Prostate gland (tissue), 2 donors: Measurements from ENCODE around the gene GALNT16. TPM values are rescaled to one million over a fixed set of nuclear protein-coding genes. Genes with fewer than 3 reads are reported as not detected.
"Not testable (repeated sequence)": the region's sequence is repeated elsewhere in the genome, so short reads cannot be mapped to it uniquely, and the experiment has no call there.

Experiments used
- DNase-seq: peaks from one replicate; pipeline ENCODE4 v3.0.0-alpha.2; 2019; ENCODE audit warnings: low spot score
- H3K27ac ChIP-seq, 2 donors: fragments of 200-600 bp; sonication (generic); 2 replicates each; pipeline ENCODE4 v1.5.1; 2017 to 2019
- H3K27me3 ChIP-seq: fragments of 200-600 bp; sonication (generic); replicated peaks from 2 replicates; pipeline ENCODE4 v1.5.1; 2019; ENCODE audit not compliant: insufficient read depth
- H3K36me3 ChIP-seq, 2 donors: fragments of 200-600 bp; sonication (generic); 1 replicate in 1 of 2; 2 replicates in 1 of 2; pipeline versions ENCODE4 v1.5.1 to v1.8.1; 2017 to 2019
- H3K4me1 ChIP-seq: fragments of 200-600 bp; sonication (generic); replicated peaks from 2 replicates; pipeline ENCODE4 v1.5.1; 2019
- H3K4me3 ChIP-seq, 2 donors: fragments of 200-600 bp; sonication (generic); 2 replicates each; pipeline ENCODE4 v1.5.1; 2017 to 2019
- H3K9me3 ChIP-seq: fragments of 200-600 bp; sonication (generic); 2 replicates; pipeline ENCODE4 v1.5.1; 2017
- POLR2A ChIP-seq: fragments of 450-650 bp; IDR thresholded peaks from one replicate; pipeline ENCODE4 v1.6.1; 2016; ENCODE audit warnings: antibody characterized with exemption, mild to moderate bottlenecking
- POLR2AphosphoS5 ChIP-seq: sonication (generic); formaldehyde crosslinking; IDR thresholded peaks from one replicate; pipeline ENCODE4 v1.6.1; 2017; ENCODE audit warnings: antibody characterized with exemption
- WGBS: methylation state at CpG from one replicate; pipeline ENCODE4 v1.1.5; 2018; 5-methylcytosine and 5-hydroxymethylcytosine counted together
- intact Hi-C: fragments of 100-400 bp; cut with DNase I; formaldehyde crosslinking; loops from one replicate; pipeline ENCODE4 v1.14.2; 2022
- total RNA-seq, 2 donors: library from RNA; depleted of rRNA; stranded (reverse); fragments of >200 nt; gene quantifications; one replicate each; pipeline ENCODE4 v1.1.0, GENCODE V29; 2016
- TF ChIP-seq, protein P1 (sequence below), 4 experiments: fragments of 200-600 bp in 2 of 4; fragments of 450-650 bp in 2 of 4; sonication (generic) in 2 of 4; IDR thresholded peaks; 1 replicate in 3 of 4; 2 replicates in 1 of 4; pipeline ENCODE4 v1.5.1; 2016 to 2019; ENCODE audit warnings: antibody characterized with exemption in 4 of 4, mild to moderate bottlenecking in 2 of 4, moderate library complexity in 2 of 4

Gene GALNT16
- total RNA-seq, 2 donors from 2014 or later: 2.0 to 6.9 TPM

DNA sequence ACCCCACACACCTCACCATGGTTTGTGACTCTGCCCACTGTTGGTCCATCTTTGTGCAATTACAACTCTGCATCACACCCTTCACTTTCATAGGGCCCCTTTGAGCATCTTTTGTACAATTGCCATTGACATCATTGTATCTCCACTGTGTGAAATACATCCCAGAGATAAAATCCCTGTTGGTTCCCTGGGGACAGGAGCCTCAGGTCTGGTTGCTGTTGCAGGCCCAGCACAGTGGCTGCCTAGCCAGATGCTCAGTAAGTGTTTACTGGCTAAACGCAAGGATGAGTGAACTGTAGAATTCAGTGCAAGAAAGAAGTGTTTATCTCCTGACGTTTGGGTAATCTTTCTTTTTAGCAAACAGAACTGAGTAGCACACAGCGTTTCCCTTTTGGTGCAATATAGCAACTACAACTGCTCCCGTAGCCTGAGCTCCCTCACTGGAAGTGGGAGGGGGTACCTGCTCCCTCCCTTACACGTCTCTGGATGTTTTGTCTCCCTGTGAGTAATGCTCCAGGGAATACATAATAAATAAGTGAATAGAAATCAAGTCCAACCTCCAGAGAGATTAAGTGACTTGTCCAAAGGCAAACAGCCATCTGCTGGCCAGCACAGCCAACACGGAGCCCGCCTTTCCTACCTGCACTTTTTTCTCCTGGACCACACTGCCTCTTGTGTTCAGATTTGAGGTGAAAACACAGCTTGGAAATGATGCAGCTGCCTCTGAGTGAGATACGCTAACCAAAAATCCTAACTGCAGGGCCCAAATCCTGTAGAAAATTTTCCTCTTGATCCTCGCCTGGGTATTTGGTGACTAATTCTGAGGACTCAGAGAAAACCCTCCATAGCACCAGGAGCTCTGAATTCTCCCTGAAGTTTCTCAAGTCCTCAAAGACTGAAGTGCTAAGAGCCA is 27.4 kb downstream of the GALNT16 start:
- DNase-seq: no peak

DNA sequence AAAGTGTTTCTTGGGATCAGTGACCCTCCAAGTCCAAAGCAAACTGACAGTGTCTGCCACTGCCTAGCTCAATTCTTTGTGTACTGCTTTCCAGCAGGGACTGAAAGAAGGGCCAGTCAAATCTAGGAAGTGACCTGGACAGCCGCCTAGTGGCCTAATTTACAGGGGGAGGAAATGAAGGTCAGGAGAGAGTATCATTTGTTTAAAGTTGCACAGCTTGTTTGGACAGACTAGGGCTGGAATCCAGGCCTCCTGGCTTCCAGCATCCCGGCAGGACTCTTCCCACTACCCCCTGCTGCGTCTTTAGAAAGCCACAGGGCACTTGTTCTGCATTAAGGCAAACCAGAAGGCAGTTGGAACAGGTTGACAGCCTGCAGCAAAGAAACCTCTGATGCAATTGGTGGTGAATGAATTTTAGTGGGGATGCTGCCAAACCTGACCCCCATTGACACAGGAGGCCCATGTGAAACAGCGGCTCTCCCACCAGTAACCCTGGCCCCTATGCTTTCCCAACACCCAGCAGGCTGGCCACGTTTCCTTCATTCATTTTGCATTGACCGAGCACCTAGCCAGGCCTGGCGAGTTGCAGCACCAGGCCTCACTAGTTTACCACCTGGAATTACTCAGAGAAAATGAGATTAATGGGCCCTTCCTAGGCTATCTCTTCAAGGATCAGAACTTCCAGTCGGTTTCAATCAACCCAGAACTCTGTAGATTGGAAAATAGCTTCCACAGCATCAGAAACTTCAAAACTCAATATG is 28.2 kb downstream of the GALNT16 start:
- intact Hi-C loops: no loop called here
- TF ChIP-seq, protein P1, sequence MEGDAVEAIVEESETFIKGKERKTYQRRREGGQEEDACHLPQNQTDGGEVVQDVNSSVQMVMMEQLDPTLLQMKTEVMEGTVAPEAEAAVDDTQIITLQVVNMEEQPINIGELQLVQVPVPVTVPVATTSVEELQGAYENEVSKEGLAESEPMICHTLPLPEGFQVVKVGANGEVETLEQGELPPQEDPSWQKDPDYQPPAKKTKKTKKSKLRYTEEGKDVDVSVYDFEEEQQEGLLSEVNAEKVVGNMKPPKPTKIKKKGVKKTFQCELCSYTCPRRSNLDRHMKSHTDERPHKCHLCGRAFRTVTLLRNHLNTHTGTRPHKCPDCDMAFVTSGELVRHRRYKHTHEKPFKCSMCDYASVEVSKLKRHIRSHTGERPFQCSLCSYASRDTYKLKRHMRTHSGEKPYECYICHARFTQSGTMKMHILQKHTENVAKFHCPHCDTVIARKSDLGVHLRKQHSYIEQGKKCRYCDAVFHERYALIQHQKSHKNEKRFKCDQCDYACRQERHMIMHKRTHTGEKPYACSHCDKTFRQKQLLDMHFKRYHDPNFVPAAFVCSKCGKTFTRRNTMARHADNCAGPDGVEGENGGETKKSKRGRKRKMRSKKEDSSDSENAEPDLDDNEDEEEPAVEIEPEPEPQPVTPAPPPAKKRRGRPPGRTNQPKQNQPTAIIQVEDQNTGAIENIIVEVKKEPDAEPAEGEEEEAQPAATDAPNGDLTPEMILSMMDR (IDR thresholded peaks at IDR 0.05): peak in 2 of 4 experiments; percentile 15 to 16
- TF ChIP-seq POLR2A: no peak
- H3K9me3 ChIP-seq: no peaks in the 10 kb centered on the region
- WGBS: 61% methylated on average over 8 of the region's 8 CpGs
- no peaks in the 10 kb centered on the region for H3K4me1 ChIP-seq
- no peaks in the 10 kb centered on the region for H3K36me3 ChIP-seq
- H3K27ac ChIP-seq: no peak overlapping the region
- no peak overlapping the region for H3K4me3 ChIP-seq
- no peak for DNase-seq
- H3K27me3 ChIP-seq: no peaks in the 10 kb centered on the region

More for the DNA sequence above, 27.4 kb downstream of the GALNT16 start:
- Histone ChIP-seq H3K27ac (no peak overlapping the region), H3K9me3 (no peaks in the 10 kb centered on the region), H3K4me3 (no peak overlapping the region), H3K4me1 (no peaks in the 10 kb centered on the region), H3K36me3 (no peaks in the 10 kb centered on the region), H3K27me3 (no peaks in the 10 kb centered on the region)
- intact Hi-C loops: no loop called here
- 70% methylated on average over 9 of the region's 9 CpGs for WGBS
- TF ChIP-seq POLR2A (no peak), POLR2AphosphoS5 (no peak)
- TF ChIP-seq, protein P1 (IDR thresholded peaks at IDR 0.05): no peak

DNA sequence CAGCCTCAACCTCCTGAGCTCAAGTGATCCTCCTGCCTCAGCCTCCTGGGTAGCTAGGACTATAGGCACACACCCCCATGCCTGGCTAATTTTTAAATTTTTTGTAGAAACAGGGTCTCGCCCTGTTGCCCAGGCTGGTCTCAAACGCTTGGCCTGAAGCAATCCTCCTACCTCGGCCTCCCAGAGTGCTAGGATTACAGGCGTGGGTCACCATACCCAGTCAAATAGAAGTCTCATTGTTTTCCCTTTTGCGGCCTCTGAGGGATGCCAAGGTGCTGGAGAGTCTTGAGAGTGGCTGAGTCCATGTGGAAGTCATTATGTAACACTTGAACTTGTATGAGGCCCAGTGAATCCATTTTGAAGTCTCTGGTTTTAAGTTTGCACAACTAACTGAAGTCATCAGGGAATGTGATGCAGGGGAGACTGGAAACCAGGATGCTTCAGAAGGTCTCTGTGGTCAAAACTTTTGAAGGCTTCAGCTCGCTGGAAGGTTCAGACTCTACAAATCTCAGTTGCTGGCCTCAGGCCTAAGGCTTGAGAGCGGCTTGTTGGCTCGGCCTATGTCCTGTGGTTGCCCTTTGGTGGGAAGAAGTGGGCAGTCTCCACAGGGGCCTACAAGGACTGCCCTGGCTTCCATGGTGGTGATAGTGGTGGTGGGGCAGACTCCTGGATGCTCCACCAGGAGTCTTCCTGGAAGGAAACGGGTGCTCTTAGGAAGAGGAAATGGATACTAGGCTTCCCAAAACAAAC is 29.2 kb downstream of the GALNT16 start:
- Histone ChIP-seq H3K27ac (no peak overlapping the region), H3K36me3 (no peaks in the 10 kb centered on the region), H3K27me3 (no peaks in the 10 kb centered on the region), H3K9me3 (no peaks in the 10 kb centered on the region), H3K4me1 (no peaks in the 10 kb centered on the region), H3K4me3 (no peak overlapping the region)
- TF ChIP-seq POLR2A (no peak), POLR2AphosphoS5 (no peak)
- TF ChIP-seq, protein P1 (IDR thresholded peaks at IDR 0.05): no peak
- intact Hi-C loops: no loop called here
- DNase-seq: no peak
- 97% methylated on average over 9 of the region's 9 CpGs for WGBS

DNA sequence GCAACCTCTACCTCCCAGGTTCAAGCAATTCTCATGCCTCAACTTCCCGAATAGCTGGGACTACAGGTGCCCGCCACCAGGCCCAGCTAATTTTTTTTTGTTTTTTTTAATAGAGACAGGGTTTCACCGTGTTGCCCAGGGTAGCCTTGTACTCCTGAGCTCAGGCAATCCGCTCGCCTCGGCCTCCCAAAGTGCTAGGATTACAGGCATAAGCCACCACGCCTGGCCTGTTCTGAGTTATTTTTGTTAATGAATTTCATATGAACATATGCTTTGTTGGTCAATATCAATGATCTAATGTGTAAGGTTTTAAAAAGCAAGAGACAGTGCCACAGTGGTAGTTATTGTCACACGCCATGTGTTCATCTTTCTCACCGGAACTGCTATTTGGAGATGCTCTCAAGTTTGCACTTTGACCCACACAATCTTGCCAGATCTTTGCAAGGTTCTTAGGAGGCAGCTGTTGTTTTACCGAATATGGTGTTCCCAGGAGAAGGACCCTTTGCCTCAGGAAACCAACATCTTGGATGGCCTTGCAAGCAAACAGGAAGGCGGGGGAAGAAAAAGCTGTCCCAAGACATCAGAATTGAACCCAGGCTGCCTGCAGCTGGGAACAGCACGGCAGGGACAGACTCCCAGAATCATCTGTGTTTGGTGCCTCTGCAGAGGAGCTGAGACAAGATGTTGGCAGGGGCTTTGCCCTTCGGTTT is 30.0 kb downstream of the GALNT16 start:
- Histone ChIP-seq H3K4me3 (no peak overlapping the region), H3K9me3 (no peaks in the 10 kb centered on the region), H3K4me1 (no peaks in the 10 kb centered on the region), H3K27ac (no peak overlapping the region), H3K27me3 (no peaks in the 10 kb centered on the region), H3K36me3 (no peaks in the 10 kb centered on the region)
- 84% methylated on average over 13 of the region's 13 CpGs for WGBS
- DNase-seq: no peak
- intact Hi-C loops: no loop called here
- no peak for TF ChIP-seq POLR2AphosphoS5
- TF ChIP-seq, protein P1 (IDR thresholded peaks at IDR 0.05): no peak

DNA sequence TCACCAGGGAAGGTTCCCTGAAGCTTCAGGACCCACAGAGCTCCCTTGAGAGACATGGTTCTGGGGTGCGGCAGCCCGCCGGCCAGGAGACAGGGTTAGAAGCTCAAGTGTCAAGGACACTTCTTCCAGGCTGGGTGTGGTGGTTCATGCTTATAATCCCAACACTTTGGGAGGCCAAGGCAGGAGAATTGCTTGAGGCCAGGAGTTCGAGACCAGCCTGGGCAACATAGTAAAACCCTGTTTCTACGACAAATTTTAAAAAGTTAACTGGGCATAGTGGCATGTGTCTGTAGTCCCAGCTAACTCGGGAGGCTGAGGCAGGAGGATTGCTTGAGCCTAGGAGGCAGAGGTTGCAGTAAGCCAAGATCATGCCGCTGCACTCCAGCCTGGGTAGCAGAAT is 30.9 kb downstream of the GALNT16 start:
- H3K9me3 ChIP-seq, H3K27me3 ChIP-seq, H3K4me1 ChIP-seq, H3K4me3 ChIP-seq, H3K36me3 ChIP-seq, H3K27ac ChIP-seq, DNase-seq, intact Hi-C loops: not testable (repeated sequence)
- WGBS: 93% methylated on average over 7 of the region's 7 CpGs
